Measurements from ENCODE around the gene DAPK1.
"Not testable (repeated sequence)": the region's sequence is repeated elsewhere in the genome, so short reads cannot be mapped to it uniquely, and the experiment has no call there.

Gene DAPK1

DNA sequence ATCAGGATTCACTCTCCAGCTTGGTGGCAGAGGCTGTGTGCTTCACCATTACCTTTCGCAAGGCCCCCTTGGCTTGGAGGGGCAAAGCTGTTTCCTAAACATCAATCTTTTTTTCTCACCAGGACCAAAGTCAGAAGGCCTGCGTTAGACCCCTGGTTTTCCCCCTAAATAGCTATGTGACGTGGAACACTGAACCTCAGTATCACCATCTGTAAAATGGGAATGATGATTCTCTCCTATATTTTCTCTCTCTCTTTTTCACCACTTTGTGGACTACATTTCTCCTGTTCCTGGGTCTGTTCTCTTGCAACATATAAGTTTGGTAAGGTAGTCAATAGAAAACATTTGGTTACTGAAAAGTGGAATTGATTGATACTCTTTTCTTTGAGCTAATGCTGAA lies 50.5 kb downstream of the DAPK1 start:
- no peak for DNase-seq

DNA sequence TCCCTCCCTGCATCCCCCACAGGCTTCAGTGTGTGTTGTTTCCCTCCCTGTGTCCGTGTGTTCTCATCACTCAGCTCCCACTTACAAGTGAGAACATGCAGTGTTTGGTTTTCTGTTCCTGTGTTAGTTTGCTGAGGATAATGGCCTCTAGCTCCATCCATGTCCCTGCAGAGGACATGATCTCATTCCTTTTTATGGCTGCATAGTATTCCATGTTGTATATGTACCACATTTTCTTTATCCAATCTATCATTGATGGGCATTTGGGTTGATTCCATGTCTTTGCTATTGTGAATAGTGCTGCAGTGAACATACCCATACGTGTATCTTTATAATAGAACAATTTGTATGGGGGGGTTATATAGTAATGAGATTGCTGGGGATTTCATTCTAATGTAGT lies 51.4 kb downstream of the DAPK1 start:
- DNase-seq = not testable (repeated sequence)

DNA sequence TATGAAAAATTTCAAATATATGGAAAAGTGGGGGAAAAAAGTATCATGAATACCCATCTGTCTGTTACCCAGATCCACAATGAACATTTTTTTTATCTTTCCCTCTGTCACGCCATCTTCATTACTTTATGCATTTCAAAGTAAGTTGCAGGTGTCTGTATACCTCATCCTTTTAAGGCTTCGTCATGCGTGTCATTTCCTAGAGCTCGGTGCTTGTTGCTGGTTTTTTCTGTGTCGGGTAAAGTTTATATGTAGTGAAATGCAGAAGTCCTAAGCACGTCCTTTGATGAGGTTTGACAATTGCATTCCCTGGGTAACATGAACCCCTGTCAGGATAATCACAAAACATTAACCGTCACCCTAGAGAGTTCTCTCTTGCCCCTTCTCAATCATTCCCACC lies 52.1 kb downstream of the DAPK1 start:
- no peak for DNase-seq

DNA sequence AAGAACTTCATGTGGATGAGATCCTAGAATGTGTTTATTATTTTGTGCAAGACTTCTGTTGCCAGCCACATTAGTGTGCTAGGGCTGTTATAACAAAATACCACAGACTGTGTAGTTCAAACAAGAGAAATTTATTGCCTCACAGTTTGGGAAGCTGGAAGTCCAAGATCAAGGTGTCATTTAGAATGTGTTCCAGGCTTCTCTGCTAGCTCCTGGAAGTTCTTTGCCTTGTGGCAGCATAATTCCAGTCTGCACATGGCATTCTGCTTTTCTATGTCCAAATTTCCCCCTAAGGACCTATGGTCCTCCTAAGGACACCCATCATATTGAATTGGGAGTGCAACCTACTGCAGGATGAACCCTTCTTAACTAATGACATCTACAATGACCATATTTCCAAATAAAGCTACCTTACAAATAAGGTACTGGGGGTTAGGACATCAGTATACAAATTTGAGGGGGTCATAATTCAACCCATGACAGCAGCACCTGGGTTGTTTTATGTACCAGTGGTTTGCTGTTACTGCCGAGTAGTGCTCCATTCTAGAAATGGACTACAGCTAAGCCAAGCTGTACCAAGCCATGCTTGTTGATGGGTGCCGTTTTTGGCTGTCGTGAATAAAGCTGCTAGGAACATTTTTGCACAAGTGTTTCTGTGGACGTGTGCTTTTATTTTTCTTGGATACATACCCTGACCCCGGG lies 52.7 kb downstream of the DAPK1 start:
- no peak for DNase-seq

DNA sequence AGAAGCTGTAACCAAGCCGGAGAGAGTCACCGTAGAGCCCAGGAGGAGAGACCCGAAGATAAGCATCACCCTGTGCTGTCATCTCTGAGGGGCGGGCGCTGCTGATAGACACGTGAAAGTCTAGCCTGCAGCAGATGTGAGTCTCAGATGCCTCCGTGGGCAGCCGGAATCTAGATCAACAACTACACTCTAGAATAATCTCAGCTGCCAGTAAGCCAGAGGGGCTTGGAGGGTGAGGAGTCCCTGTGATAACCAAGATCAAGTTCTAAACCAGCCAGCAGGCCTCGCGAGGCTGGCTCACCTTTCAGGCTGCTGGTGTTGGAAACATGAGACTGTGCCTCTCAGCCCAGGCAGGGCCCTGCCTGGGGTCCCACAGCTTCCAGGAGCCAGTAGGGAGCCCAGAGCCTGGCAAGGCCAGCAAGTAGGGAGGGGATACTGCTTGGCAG lies 54.1 kb downstream of the DAPK1 start:
- DNase-seq = no peak

DNA sequence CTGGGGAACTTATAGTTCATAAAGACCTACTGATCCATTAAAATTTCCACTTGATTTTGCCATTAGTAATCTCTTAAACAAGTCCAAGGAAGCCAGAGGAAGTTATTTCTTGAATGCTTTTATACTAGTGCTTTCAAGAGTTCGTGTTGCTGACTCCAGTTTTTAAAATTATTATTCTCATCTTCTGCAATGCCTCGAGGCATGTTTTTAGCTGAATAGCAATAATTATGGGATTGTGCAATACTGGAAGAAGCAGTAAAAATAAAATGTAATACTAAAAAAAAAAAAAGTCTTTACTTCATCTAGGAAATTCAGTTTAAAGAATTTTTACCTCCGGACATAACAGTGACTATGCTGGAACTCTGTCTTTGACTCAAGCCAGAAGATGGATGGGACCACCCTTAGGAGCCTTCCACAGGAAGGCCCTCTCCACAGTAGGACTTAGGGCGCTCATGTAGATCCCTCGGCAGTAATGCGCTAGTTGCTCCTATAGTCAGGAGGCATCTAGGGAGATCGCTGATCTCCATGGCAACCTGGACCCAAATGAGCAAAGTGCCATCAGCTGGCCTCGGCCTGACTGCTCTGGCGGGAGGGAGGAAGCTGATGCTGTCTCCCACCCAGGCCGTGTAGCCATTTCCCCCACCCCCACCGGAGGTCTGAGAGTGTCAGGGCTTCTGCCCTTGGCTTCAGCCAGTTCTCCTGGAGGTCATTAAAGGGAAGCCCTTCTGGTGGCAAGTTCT lies 56.7 kb downstream of the DAPK1 start:
- DNase-seq = no peak

DNA sequence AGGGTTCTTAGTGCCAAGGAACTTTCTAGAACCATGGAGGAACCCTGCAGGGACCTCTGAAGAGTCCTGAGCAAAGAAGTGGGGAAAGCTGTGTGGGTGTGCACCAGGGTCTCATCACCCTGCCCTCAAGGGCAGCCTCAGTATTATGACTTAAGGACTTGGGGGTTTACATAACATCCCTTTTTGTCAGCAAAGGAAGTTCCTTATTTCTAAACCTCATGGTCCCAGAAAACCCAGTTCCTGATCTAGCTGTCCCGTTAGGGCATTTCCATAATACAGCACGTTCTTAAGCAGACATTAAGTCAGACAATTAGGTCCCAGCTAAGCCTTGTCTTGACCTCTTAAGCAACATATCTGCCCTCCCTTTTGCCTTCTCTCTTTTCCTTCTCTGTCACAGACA lies 57.3 kb downstream of the DAPK1 start:
- DNase-seq = no peak

DNA sequence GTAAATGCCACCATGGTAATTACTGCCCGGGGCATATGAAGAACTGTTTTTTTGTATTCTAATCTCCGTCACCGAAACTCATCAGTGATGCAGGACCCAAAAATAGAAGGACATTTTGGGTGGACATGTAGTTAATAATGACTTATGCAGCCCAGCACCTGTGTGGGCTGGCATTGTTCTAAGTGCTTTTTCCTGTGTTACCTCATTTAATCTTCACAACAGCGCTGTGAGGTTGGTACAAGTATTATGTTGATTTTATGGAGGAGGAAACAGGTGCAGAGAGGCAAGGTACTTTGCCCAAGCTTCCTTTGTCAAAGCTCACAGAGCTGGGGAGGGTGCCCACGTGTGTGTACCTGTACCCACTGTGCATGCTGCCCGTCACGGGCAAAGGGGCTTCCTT lies 58.4 kb downstream of the DAPK1 start:
- no peak for DNase-seq

DNA sequence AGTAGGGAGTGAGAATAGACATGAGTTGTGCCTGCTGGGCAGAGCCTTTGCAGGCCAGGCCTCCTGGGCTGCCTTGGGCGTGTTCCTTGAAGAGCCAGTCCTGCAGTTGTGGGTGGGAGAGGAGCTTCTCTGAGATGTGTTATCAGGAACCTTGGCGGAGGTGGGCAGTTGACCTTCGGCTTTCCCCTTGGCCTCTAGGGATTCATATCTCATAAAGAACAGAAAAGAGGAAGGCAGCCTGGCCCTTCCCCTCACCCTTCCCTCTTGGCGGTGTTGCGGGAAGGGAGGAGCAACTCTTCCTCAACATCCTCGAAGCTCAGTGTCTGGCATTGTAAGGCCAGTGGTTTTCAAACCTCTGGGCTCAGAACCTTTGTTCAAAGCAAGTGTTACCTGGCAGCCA lies 59.2 kb downstream of the DAPK1 start:
- DNase-seq = no peak

DNA sequence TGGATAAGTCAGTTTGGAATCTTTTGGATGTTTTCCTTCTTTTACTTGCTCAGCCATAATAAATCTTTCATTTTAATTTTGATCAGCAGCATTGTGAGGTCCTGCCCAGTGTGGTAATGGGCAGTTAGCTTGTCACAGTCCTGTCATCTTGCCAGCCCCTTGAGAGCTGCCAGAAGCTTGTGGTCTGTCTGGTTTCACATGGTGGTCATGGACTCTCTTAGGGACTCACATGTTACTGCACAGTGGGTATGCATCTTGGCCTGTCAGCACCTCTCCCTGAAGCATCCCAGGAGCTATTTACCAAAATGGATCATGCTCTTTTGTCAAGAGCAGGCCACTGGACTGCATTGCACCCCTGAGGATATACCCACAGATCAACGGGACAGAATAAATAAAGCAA lies 60.3 kb downstream of the DAPK1 start:
- no peak for DNase-seq

DNA sequence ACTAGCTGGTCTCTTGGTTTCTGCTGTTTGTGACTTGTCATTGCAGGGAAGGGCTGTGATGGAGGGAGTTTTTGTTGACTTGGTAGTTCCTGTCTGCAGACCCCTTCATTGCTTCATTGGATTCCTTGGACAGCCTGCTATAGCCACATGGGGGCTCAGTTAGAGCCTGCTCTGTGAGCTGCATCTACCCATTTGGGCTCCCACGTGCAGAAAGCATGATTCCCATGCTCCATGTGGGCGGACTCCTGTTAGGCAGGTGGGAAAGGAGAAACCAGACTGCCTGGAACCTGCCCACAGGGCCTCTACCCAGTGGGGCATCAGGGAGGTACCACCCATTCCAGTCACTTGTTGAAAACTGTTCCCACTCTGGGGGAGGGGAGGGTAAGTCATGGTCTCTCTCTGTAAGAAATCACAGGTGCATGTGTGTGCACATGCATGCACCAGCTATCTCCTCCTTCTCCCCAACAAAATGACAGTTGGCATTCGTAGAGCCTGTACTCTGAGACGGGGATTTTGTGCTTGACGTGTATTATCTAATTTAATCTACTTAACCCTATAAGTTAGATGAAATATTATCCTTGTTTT lies 61.0 kb downstream of the DAPK1 start:
- no peak for DNase-seq

DNA sequence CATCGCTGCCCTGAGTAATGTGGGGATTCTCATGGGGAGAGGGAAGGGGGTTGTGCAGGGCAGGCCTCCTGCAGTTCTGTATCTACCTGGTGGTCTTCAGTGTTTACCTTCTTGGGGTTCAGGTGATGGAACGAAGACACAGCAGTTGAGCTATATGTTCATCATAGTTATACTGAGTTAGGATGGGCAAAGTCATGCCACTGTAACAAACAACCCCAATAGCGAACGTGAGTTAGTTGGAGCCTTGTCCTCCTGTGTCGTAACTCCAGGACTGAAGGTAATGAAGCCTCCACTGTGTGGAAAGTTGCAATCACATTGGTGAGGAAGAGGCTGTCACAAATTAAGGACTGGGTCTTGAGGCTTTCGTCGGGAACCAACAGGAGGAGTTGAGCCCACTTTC lies 64.4 kb downstream of the DAPK1 start:
- DNase-seq = no peak

DNA sequence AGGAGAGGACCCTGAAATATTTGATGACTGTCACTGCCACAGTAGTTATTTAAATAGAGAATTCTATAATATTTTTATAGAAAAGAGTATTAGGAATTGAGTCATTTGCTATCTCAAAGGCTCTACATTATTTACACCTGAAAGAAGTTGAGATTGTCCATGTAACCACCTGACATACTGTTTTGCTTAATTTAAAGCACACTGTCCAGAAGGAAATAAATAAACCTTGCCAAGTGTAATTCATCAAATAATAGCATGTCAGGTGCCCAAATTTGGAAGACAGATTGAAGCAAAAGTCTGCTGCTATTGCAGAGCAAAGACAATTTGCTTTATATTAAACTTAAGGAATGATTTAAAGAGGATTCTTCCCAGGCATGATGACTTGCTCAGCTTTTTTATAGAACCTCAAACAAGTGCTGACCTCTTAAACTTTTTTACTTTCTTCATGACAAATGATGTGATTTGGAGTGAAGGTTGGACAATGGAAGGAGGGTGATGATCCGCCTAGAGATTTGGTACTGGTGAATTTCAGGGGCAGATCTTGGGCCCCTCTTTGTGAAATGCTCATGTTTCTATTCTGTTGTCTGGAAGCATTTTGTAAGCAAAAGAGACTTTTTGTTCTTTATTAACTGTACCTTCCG lies 65.0 kb downstream of the DAPK1 start:
- no peak for DNase-seq

DNA sequence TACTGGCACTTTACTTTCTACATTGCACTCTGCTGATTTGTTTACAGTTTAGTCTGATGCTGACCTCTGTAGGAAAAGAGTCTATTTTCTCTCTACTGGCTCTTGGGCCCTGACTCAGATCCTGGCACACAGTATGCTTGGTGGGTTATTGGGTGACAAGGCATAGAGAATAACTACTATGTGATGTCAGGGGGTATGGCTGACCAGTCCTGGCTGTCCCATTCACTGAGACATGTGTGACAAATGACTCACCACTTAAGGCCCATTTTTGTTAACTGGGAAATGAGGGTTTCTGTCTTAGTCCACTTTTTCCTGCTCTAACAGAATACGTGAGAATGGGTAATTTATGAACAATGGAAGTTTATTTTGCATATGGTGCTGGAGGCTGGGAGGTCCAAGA lies 66.4 kb downstream of the DAPK1 start:
- DNase-seq = no peak

DNA sequence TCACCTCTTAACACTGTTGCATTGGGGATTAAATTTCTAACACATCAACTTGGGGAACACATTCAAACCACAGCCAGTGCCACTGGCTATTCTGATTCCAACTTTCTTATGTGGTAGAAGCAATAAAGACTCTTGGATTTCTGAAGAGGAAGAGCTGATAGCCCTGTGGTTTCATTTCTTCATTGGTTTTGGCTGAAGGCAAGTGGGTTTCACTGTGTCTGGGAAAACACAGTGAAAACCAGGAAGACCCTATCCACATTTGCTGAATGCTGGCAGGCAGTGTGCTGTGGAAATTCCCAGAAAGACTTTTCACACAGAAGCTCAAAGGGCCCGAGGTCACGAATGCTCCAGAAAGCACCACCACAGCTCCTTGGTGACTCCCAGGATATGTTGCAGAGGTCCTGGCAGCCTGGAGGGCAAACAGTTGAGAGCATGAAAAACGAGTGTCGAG lies 67.1 kb downstream of the DAPK1 start:
- DNase-seq = no peak

DNA sequence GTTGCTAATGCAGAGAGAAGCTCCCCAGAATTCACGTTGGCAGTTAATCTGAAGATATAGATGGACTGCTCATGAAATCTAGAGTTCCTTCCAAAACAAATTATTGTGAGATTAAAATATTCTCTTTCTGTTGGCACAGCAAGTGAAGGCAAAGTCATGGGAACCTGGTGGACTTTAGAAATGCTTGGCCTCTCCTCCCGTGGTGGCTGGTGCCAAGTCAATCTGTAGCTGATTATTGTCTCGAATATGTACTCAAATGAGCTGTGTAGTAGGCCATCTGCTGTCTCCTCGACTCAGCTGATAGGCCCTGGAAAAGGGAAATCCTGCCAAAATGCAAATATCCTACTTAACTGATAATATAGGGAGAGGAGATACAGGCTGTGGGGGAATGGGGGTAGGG lies 69.3 kb downstream of the DAPK1 start:
- DNase-seq = no peak

DNA sequence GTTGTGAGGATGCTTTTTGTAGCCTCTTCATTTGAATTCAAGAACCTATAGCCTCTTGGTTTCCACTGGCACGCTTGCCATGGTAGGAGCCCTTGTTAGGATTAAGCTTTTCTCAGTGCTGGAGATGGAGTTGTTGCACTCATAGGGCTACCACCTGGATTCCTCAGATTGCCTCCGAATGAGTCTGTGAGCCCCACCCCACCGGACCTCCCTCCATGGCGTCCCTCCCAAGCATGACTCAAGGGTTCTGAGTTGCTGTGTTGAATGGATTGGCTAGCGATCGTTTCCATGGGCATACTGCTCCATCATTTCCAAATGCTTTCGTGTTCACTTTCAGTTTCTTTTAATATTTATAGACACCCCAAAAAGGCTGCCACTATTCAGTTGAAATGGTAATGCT lies 69.9 kb downstream of the DAPK1 start:
- DNase-seq = no peak

DNA sequence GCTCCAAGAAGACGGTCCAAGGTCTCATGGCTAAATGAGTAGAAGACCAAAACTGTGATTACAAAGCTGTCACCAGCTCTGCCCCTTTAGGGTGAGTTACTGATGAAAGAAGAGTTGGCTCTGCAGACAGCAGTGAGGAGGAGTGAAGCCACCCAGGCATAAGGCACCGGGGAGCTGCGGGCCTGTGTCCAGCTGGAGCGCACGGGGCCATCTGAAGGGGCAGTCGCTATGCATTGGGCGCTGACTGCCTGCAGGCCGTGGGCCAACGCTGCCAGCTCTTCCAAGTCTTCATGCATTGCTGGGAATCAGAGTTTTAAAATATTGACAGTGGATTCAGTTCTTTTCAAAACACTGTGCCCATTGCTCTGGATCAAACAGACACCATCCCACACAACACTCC lies 70.3 kb downstream of the DAPK1 start:
- DNase-seq = no peak

DNA sequence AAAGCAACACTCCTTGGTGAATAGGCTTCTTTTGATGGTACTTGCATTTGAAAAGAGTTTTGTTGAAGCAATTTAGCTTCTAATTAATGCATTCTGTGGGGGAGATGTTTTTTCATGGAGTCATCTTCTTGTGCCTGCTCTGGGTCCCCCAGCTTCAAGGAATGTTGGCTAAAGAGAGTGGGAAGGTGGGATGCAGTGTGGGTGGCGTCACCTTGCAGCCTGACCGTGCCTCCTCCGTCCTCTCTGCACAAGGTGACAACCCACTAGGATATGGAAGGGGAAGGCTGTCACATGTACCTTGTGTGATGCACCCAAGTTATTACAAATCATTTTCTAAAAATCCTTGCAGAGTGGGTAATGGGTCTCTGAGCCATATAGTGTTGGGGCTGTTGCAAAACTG lies 70.7 kb downstream of the DAPK1 start:
- no peak for DNase-seq

DNA sequence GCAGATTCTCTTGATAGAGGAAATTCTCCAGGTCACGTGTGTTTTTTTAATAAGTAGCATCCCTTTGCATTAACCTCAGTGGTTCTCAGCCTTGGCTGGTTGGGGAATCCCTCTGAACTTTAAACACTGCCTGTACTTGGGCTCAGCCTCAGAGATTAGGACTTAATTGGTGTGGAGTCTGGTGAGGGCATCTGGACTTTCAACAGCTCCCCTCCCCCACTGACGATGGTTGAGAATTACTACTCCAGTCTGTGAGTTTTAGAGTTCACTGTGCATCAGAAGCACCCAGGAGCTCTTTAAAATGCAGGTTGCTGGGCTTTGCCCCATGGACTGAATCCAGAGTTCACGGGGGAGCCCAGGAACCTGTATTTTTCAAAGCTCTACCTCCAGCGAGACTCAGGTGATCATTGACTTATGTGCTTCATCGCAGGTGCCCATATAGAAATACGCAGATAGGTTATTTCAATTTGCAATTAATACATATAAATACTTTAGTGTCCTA lies 71.4 kb downstream of the DAPK1 start:
- DNase-seq = no peak

DNA sequence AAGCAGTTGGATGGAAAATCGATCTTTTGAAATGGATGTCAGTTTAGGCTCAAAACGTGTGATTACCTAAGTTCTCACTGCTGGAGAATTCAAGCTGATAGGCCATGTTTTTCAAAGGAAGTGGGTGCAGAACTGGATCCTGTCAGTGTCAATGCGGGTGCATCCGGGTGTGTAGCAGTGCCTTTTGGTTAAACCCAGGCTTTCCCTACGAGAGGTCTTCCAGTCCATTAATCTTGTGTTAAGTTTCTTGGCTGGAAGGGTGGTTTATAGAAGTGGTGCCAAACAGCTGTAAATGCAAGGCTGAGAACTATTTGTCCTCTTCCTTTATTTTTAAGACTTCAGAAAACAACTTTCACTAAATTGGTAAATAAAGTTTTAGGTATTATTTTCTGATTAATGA lies 71.9 kb downstream of the DAPK1 start:
- DNase-seq = no peak

DNA sequence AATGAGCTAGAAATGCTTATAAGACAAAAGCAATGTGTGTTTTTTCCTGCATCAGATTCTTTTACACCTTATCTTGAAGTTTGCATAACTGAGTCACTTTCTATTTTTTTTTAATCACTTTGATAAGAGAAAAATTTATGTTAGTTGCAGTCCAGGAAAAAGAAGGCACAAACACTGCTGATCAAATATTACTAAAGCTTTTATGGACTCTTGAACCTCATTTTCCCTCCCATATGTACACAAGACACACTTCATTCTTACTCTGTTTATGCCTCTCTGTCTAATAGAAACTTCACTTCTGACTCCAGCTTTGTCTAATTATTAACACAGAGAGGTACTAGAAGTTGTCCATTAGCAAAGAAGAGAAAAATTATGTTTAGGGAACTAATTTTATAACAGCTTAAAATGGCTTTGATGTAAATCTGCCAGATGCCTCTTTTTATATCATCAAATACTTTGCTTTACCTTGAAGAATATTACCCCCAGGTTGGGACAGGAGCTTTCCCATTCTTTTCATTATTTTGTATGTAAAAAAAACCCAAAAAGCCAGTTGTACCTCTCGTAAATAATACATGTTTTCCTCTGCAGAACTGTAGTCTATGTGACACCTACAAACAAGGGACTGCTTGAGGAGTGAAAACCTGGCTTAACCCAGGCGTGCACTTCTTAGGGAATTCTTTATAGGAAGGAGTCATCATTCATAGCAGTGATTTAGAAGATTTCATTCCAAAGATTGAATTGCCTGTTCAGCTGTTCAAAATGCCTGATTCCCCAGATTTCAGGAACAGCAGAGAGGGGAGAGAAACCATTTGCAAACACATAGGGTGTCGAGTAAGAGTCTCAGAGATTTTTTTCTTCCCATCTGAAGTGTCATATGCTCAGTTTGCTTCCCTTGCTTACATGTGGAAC lies 72.6 kb downstream of the DAPK1 start:
- no peak for DNase-seq

DNA sequence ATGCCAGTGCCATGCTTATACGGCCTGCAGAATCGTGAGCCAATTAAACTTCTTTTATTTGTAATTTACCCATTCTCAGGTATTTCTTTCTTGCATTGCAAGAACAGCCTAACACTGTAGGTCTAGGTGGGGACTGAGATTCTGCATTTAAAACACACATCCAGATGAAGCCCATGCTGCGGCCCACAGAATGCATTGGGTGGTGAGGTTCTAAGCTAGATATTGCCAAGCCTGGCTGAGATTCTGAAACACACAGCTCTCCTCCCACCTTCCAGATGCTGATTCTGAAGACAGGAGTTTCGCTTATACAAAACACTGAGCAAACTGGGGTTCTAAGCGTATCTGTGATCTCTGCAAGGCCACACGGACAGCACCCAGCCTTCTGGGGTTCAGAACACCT lies 75.1 kb downstream of the DAPK1 start:
- DNase-seq = no peak

Measured in NCI-H1930 (cell line).